Femur (tissue), 1 donor: ENCODE data around the gene FSCN2.

Source experiments
- DNase-seq: peaks from one replicate; pipeline ENCODE4 v3.0.0-alpha.2; 2017

The FSCN2 gene, protein sequence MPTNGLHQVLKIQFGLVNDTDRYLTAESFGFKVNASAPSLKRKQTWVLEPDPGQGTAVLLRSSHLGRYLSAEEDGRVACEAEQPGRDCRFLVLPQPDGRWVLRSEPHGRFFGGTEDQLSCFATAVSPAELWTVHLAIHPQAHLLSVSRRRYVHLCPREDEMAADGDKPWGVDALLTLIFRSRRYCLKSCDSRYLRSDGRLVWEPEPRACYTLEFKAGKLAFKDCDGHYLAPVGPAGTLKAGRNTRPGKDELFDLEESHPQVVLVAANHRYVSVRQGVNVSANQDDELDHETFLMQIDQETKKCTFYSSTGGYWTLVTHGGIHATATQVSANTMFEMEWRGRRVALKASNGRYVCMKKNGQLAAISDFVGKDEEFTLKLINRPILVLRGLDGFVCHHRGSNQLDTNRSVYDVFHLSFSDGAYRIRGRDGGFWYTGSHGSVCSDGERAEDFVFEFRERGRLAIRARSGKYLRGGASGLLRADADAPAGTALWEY

DNA sequence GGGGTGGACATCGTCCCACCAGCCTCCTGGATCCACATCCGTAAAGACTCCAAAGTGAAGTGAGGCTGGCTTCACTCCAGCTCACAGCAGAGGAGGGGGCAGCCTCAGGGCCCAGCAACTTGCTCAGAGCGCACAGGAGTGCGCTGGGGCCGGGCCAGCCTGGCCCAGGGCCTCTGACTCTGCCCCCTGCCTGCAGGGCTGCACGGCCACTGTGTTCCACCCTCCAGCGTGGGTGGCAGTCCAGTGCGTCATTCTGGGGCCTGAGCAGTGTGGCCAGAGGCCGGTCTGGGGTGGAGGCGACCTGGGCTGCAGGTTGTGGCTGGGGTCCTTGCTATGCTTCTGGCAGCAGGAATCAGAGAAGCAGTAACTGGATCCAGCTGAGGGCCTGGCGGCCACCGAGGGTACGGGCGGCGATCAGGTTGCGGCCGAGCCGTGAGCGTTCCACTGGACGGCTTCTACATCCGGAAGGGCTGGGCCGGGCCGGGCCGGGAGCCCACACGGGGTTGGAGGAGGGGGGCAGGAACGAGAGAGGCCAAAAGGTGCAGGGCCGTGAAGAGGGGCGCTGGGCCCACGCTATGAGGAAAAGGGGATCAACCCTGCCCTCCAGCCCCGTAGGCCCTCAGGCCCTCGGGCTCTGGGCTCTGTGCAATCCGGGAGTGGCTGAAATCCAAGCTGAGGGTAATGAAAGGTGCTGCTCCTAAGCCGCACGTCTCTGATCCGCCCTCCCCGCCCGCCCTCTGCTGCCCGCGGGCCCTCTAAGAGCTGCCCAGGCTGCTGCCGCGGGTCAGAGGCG, at the start of gene FSCN2:
TSS of gene FSCN2 (plus strand) at position 787 of the 793 bp plus-strand sequence. CDS start 155 bp downstream, outside the sequence.
- no peak for DNase-seq

DNA sequence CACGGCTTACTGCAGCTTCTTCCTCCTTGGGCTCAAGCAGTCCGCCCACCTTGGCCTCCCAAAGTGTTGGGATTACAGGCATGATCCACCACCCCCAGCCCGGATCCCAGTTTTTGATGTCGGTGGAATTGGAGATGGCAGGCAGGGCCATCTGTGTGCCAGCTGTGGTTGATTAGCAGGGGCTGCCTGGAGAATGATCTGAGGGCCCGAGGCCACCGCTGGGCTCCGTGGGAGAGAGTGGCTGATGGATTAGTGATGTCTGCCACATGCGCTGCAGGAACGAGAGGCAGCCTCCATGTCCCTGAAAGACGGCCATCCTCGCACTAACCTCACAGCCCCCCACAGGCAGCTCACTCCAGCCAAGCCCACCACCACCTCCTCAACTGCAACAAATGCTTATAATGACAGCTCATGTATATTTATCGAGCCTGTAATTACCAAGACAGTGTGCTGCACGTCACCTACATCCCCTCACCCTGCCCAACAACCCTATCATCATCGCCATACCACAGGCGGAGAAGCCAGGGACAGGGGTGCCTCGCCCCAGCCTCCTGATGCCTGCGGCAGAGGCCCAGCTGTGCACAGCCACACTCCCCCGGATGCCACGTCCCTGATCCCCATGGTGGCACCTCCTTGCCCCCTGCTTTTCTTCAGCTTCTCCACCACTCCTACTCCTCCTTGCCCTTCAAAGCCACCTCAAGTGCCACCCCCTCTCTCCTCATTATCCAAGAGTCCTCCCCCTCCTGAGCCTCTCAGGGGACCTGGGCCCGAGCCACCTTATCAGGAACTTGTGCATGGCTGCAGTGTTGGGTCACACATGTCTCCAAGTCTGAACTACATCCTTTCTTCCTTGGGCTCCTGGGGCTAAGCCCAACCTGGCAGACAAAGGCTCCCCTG, 48.8 kb upstream of the FSCN2 start:
- no peak for DNase-seq

DNA sequence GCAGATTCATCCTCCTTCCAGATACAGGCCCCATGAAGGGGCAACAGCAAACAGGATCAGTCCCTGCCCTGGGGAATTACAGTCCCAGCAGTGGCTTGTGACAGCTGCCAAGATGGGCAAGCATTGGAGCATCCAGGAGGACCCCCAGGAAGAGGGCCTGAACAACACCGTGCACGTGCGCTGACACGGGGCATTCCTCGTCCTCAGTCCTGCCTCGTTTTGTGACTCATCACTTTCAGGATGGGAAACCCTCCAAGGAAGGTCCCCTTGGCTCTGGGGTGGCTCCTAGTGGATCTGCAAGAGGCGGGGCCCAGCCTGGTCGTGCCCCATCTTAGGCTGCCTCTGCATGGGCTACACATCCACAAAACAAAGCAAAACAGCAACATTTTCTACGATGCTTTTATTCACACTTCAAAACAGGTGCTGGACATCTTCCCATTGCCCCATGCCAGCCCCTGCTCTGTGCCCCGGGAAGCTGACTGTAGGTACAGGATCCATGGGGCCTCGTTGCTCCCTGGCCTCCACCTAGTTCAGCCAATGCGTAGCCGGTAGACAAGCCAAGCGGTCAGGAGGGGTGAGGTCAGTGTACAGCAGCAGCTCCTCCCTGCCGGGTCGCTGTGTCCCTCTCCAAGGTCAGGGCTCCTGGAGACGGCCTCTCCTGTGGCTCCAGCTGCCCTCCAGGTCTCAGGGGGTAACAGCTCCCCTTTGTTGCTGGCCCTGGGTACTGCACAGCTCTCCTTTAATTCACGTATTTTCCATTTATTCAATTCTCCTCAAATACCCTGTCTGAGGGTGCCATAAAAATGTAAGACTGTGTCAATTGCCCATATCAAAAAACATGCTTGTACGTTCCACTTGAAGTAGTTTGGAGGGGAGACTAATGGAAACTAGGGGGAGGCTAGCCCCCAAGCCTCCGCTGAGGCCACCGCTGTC, 47.8 kb upstream of the FSCN2 start:
- peak; percentile 36 for DNase-seq

DNA sequence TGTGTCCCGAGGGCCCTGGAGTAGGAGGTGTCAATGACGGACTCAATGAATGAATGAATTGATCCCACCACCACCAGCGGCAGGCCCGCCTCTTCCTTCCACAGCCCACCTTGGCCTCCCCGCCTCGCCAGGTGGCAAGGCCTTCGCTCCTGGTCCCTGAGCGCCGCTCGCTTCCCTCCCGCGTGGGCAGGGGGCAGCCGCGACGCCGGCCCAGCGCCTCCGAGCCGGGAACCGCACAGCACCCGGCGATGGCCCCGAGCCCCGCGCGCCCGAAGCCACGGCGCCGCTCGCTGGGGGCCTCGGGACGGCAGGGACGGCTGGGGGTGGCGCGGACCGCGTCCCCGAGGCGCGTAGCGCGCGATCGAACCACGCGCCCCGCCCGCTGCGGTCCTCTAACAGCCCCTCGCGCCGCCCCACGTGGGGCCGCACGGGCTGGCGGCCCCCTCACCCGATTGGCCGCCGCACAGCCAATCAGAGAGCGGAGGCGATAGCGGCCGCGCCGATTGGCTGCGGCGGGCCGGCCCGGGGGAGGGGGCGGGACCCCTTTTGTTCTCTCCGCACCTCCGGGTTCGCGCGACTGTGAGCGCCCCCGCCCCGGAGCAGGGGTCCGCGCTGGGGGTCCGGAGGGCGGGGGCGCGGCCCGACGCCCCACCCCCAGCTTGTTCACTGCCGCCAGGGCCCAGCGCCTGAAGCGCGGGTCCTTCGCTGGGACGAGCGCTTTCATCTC, 46.9 kb upstream of the FSCN2 start:
- peak; percentile 87 for DNase-seq

DNA sequence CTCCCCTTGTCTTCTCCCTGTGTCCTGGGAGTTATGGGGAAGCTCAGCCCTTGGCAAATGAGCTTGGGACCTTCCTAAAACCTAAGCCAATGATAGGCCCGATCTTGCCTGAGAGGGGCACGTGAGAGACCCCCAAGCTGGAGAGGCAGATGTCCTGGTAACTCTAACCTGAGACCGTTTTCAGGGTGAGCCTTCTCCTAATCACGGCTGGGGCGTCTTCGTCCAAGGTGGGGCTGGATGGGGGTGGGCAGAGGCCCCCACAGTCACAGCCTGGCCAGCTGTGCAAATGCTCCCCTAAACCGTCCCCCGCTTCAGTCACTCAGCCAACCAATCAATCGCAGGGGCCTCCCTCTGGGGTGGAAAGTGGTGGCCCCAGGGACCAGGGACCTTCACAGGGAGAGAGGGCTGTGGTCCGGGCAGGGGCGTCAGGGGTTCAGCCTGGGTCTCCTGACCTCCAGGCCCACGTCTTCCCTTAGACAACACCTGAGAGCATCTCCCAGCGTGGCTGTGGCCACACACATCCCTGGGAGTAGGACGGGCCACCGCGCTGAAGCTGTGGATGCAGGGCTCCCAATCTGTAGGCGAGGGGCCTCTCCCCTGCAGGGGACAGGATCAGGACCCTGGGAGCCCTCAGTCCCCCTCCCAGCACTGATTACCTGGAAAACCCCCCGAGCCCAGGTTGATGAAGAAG, 46.2 kb upstream of the FSCN2 start:
- DNase-seq, result peak; percentile 28

DNA sequence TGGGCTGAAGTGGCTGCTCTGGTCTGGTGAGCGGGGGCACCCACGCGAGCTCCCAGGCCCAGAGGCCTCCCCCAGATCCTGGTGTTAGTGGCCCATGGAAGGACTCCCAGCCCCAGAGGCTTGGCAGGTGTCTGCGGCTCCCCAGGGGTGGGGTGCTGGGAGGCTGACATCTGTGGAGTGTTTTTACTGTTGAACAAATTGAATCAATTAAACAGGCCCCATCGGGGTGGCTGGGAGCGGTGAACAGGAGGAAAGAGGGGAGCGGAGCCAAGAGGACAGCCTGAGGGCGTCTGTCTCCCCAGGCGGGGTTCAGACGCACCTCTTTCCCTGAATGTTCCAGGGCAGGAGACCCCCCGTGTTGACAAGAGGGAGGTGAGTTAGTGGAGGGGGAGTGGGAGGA, 45.5 kb upstream of the FSCN2 start:
- peak; percentile 59 for DNase-seq

DNA sequence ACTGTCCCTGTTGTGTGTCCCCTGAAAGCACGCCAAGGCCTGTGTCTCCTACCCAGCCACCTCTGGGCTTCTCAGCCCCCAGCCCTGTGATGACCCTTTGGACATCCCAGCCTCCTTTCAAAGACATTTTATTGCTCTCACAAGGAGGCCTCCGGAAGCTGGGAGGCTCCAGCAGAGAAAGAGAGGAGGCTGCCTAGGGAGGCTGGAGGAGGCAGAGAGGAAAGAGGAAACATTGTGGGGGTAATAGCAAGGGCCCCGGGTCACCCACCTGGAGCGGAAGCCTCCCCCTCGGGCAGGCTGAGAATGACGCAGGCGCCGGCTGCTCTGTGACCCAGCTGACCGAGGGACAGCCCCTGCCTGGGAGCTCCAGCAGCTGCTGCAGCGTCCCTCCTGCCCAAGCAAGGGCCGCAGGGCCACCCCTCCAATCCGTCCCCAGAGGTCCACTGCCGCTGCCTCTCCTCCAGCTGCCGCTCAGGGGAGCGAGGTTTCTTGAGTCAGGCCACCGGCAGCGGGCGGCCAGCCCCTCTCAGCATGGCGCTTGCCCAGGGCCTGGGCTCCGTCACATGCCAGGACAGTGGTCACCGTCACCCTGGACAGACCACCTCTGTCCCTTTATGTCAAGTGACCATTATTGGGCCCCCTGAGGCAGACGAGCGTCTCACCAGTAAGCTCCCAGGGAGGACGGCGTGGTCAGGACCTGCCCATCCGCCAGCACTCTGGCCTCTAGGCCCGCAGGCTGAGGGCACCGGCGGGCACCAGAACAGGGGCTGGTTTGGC, 44.9 kb upstream of the FSCN2 start:
- DNase-seq, result peak; percentile 82

DNA sequence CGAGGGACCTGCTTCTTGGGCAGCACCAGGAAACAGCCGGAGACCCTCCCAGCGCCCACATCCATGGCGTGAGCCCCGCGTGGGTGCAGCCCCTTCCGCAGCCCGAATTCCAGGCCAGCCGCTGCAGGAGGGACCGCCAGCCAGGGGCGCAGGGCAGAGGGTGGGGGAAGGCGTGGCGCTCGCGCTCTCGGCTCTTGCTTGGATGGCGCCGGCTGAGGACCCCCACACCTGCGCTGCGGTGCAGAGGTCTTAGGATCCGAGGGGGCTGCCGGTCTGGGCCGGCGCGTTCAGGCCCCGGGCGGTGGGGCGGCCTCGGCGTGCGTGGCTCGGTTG, 44.3 kb upstream of the FSCN2 start:
- no peak for DNase-seq

DNA sequence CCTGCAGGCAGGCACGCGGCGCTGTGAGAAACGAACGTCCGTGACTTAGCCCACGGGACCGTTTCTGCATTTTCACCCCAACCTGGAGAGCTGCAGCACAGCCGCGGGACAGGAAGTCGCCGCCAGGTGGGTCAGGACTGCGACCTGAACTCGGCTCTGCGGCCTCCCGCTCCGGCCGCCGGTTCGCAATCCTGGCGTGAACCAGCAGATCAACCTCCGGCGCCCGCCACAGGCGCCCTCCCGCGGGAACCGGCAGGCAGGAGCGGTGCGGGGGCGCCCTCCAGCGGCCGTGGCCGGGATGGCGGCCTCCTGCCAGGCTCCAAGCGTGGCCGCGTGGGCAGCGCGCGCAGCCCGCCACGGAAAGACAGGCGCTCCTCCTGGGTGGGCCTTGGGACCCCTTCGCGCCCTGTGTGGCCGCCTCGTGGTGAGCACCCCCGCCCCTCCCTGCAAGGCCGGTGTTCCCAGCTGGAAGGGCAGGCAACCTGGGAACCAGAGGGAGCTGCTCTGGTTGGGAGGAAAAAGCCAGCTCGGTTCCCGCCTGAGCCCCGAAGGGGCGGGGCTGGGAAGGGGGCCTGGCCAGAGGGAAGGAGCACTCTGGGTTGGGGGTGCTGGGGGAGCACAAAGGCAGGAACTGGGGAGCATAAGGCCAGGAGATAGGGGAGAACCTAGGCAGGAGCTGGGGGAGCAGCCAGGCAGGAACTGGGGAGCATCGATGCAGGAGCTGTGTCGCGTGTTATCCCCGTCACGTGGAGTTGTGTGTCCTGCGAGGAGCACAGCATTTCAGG, 43.8 kb upstream of the FSCN2 start:
- DNase-seq, result peak; percentile 92

DNA sequence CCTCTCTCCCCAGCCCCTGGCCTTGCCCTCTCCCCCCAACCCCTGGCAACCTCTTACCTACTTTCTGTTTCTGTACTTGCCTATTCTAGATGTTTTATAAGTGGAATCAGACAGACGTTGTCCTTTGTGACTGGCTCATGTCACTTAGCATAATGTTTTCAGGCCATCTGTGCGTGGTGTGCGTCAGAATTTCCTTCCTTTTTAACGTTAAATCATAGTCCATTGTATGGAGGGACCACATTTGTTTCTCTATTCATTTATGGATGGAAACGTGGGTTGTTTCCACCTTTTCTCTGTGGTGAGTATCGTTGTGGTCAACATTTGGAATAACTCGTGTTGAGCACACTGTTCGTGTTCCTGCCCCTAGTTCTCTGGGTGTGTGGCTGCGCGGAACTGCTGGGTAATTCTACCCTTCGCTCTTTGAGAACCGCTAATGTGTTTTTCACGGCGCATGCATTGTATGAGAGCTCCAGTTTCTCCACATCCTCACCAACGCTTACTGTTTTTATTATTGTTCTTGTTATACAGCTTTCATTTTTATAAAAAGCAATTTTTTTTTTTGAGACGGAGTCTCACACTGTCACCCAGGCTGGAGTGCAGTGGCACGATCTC, 41.9 kb upstream of the FSCN2 start:
- DNase-seq, result peak; percentile 21

DNA sequence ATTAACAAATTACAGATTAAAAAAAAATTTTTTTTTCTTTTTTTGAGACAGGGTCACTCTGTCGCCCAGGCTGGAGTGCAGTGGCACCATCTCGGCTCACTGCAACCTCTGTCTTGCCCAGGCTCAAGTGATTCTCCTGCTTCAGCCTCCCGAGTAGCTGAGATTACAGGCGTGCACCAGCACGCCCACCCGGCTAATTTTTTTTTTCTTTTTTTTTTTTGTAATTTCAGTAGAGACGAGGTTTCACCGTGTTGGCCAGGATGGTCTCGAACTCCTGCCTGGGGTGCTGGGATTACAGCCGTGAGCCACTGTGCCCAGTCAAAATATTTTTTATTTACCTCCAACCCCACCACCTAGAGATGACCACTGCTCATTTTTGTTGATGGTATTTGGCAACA, 41.1 kb upstream of the FSCN2 start:
- no peak for DNase-seq

DNA sequence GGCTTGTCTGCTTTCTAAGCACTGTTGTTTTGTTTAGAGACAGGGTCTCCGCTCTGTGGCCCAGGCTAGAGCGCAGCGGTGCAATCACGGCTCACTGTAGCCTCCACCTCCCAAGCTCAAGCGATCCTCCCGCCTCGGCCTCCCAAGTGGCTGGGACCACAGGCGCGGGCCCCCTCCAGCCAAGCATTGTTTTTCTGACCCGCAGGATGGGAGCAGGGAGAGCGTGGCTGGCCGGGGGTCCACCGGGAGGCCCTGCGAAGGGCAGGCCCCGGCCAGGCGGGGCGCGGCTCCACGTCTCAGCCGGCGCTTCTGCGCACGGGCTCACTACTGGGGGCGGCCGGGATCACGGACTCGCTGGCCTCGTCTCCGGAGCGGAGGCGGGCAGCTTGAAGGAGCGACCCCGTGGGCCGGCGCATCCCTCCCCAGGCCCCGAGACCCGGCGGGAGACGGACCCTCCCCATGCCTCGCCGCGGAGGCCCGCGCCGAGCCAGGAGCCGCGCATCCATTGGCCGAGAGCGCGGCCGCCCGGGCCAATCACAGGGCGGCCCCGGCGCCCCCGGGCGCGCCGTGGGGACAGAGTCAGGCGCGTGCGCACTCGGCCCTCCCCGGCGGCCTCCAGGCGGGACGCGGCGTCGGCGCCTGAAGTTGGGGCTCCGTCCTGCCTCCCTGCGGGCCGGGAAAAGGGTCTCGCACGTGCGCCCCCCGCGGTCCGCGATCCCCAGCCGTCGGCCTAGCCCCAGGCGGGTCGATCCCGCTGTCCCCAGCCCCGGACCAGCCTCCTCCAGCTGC, 40.5 kb upstream of the FSCN2 start:
- DNase-seq, result peak; percentile 89

DNA sequence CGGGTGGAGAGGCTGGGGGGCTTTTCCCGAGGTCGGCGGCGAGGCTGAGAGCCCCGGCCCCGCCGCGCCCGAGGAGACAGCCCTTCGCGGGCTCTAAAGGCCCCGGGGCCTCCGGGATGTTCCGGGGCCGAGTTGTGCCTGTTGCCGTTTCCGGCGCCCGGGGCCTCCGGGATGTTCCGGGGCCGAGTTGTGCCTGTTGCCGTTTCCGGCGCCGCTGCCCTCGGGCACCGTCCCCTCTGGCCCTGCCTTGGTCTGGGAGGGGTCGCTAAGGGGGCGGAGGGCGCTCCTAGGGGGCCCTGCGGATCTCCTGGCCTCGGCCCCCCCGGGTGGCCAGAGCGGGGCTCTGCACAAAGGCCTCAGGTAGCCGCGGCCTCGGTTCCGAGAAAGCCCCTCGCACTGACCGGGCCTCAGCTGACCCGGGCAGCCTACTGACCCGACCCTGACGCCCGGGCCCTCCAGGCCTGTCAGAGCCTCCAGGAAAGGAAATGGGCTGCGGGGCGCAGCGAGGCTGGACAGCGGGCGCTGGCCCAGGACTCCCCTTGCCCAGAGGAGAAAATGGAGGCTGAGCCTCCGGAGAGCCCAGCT, 39.8 kb upstream of the FSCN2 start:
- DNase-seq, result peak; percentile 32

DNA sequence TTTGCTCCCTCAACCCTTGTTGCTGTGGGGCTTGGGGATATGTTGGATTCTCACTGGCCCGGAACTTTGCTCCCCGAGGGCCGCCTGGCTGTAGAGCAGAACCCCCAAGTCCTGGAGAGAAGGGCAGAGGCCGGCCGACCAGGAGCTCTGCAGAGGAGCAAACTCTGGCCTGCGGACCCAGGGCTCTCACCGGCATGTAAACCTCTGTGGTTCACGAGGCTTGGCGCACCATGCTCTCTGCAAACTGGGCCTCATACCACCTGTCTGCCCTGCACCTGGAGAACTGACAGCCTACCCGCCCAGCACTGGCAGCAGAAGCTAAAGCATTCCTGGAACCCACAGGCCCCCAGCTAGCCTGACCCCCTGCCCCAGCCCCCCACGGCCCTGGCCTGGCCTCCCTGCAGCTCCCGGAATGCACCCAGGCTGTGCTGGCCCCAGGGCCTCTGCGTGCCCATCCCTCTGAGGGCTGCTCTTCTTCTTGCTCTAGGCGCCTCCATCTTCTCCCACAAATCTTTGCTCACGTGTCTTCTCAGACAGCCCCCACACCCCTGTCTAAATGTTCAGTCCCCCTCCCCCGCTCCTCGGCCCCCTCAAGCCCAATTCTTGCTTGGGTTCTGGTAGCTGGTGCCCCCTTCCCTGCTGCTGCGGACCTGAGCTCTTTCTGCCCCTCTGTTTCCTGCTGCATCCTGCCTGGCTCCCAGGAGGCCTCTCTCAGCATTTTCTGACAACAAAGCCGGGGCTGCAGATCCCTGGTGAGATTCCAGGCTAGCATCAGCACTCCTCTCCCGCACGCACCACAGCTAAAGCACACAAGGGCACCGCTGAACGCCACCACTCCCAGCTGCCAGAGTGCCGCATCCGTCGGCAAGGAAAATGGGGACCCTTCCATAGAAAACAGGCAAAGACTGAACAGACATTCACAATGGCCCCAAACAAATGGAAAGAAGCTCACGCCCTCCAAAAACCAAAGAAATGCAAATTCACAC, 38.9 kb upstream of the FSCN2 start:
- DNase-seq, result peak; percentile 35
